GM19452 (cell line): ENCODE results near the gene CD164.

ENCODE experiments used
- ATAC-seq: cut with Tn5 transposase; IDR thresholded peaks from one replicate; pipeline ENCODE4 v1.9.1; 2021; ENCODE audit not compliant: unreplicated experiment

Gene CD164

DNA sequence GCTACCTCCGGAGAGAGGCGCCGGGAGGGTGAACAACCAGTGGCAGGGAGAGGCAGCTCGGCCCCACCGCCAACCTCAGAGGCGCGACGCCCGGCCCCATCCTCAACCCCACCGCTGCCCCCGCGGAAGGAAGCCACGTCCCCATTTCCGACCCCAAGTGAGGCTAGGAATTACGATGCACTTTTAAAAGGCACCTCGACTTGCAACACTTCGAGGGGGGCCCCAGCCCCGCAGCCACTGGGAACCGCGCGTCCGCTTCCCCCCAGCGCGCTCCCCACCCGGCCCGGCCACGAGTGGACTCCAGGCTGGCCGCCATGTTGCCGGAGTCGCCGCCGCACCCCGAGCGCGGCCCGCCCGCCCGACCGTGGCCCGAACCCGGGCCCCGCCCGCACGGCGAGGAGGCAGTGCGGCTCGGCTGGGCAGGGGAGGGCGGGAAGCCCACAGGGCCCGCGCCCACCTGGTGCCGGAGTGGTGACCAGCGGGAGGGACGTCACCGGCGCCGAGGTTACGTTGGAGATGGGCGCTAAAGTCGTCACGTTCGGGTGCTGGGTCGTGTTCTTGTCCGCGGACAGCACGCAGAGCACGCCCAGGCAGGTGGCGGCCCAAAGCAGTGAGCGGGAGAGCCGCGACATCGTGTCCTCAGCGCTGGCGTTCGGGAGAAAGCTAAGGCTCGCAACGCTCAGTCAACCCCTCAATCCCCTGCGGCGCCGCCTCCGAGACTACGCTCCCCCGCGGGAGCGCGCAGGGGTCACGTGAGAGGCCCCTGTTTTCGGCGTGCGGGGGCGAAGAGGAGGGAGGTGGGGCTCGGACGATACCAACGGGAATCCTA, at the start of gene CD164:
Gene CD164 (minus strand): TSS at position 721 of the 829 bp plus-strand sequence. CDS start 89 bp downstream, at position 632.
- ATAC-seq = peak; percentile 45

DNA sequence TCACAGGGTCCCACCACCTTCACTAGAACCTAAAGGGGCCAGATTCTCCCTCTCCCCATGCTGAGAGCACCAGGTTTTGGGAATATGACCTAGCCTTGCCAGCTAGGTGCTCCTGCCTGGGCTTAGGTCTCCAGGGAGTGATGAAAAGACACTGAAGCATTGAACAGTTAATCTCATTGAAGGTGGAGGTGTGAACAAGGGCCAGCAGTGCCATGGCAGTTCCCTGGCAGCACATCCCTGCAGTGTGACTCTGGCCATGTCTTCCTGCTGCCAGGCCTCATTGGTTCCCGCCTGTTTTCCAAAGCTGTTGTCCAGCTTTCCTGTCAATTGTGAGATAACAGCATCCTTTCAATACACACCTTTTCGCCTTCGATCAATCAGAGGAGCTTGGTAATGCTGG, 47.2 kb upstream of the CD164 start:
- no peak for ATAC-seq

DNA sequence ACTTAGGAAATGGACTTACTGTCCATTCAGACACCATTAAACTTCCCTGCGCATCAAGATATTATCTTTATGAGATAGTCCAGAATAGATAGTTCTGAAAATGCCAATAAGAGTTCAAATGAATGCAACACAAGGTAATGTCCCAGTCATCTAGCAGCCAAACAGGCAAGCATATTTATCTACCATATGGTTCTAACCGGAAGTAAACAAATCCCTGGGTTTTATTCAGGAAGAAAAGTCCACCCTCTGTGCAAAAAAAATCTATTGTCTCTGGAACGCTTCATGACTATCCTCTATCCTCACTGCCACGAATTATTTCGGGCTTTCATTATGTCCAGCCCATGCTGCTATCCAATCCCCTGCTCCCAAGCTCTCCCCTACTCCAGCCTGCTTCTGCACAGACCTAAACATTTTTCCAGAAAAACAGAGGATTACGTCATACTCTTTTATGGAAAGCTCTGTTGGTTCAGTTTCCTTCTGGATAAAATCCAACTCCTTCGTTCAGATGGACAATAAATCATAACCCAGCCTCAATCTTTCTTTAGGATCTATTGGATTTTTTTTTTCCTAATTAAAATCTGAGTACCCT, 46.7 kb upstream of the CD164 start:
- ATAC-seq = no peak

- no peak for ATAC-seq
Measured at GRCh38 chr6:109424946-109425345, 42.7 kb upstream of the CD164 start.

DNA sequence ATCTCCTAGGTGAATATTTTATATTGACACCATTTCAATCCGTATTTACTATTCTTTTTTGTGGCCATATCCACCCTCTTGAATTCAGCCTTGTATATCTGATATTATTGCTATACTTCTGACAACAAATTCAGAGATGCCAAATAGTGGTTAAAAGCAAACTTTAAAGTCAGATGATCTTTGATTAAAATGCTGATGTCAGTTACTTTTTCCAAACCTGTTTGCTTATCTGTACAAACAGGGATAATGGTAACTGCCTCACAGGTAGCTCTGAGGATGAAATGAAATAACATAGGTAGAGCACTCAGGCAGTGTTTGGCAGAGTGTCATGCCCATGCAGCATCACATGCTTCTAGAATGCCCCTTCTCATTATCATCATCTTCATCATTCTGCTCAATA, 38.9 kb upstream of the CD164 start:
- ATAC-seq = no peak

DNA sequence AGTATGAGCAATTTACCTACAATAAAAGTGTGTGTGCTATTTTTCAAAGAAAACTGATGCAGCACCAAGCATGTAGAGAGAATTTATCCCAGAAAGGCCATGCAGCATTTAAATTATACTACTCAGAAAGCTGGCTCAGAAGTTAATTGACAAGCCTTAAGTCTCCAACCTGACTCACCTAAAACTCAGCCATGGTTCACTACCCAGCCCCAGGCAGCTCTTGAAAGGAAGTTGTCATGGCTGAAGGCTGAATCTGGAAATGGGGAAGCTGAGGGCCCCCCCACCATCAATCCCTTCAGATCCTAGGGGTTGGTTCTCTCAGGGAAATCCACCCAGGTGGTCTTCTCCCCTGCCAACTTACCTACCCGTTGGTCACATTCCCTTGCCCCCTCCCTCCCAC, 38.5 kb upstream of the CD164 start:
- no peak for ATAC-seq

DNA sequence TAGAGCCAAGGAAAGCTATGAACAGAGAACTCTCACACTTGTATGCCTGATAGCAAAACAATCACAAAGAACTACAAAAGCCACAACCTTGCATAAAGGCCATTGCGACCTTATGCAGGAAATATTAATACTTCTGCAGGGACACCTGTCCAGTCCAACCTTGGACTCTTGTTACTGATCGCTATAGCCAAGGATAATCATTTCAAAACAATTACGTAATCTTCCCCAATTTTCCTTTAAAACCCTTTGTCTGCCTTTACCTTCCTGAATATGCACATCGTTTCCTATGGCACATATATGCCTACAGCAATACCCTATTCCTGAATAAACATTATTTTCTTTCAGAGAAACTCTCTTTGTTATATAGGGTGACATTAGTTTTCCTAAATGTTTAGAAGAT, 35.4 kb upstream of the CD164 start:
- ATAC-seq = no peak

- no peak for ATAC-seq
Measured at GRCh38 chr6:109411034-109411433, 28.8 kb upstream of the CD164 start.

GRCh38 chr6:109406196-109406595, 23.9 kb upstream of the CD164 start:
- ATAC-seq = no peak

DNA sequence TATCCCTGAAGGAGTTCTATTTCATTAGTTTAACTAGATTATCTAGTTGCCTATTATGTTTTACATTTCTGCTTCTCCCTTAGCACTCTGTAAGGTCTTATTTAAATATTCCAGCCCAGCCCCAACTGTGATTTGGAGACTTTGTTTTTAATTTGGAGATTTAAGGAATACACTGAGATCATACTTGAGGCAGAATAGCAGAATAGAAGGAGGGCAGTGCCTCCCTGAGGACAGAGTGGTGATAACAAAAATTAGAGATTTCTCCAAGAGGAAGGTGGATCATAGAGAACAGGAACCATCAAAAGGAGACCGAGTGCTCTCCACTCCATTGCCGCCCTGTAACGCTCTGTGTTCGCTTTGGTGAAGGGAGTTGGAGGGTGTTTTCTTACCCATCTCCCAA, 14.8 kb upstream of the CD164 start:
- ATAC-seq = no peak

GRCh38 chr6:109396046-109396718, 13.9 kb upstream of the CD164 start:
- no peak for ATAC-seq

DNA sequence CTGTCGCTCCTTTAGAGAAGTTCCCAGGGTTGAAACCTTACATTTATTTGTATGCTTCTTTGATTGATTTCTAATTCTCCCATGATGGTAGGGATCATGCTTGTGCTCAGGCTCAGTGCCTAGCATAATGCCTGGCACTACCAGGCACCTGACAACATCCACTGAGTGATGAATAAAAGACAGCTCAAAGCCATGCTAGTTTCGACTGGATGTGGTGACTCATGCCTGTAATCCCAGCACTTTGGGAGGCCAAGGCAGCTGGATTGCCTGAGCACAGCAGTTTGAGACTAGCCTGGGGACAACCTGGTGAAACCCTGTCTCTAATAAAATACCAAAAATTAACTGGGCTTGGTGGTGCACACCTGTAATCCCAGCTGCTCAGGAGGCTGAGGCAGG, 11.6 kb upstream of the CD164 start:
- no peak for ATAC-seq

GRCh38 chr6:109393157-109393885, 11.1 kb upstream of the CD164 start:
- ATAC-seq = no peak

DNA sequence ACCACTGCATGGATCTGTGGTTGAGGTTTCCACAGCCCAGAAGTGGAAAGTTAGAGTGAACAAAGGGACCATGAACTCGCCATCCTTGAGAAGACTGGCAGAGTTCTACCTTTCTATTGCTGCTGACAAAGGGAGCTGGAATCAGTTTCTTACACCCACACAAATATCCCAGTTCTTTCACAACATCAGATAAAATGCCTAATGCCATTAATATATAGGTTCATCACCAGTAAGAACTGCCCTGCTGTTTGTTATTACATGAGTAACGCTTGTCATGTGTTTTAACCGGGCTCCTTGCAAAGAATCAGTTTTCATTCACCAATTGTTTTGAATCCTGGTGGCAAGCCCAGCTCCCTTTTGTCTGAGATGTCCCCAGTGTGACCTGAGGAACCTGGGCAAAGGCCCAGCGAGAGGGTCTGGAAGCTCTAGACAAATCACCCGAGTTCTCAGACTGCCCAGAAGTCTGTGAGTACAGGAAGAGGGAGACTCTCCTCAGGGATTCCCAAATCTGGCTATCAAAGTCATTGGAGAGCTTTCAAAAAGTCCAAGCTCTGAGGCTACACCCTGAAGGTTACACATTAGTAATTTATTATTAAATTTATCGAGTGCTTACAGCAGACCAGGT, 7.5 kb upstream of the CD164 start:
- no peak for ATAC-seq

- no peak for ATAC-seq
Measured at GRCh38 chr6:109388265-109388664, 6.0 kb upstream of the CD164 start.

GRCh38 chr6:109383438-109383940, 1.2 kb upstream of the CD164 start:
- no peak for ATAC-seq

DNA sequence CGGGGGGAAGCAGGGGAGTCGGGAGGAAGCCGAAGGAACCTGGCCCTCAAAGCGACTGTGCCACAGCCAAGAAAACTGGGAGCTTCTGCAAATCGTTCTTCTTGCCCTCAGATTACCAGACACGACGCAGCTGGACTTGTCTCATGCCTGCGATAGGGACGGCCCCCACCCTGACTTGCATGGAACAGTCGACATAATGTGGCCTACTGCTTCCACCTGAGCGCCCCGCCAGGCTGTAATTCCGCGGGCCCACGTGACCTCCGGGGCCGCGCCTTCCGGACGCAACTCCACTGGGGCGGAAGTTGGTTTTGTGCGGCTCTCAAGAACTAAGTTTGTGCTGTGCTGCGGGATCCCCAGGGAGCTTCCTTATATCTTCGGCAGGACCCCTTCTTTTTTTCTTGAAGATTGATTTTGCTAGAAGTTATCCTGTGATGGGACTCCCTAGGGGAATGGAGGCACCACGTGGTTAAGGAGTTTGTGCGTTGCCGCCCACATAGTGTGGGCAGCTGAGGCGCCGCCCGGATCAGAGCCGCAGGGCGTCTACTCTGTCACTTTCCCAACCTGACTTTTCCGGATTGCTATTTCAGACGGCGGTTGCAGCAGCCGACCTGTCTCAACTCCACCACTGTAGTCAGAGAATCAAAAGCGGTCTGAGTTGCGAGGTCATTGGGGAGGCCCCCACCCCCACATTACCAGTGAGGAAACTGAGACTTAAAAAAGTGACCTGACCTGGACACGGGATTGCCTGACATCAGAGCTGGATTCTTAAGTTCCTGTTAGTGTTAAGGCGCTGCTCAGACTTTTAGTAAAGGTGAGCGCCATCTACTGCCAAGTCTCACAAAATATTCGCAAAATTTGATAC, 540 bp upstream of the CD164 start:
- peak; percentile 70 for ATAC-seq

GRCh38 chr6:109381061-109381746, 1.1 kb downstream of the CD164 start:
- no peak for ATAC-seq

DNA sequence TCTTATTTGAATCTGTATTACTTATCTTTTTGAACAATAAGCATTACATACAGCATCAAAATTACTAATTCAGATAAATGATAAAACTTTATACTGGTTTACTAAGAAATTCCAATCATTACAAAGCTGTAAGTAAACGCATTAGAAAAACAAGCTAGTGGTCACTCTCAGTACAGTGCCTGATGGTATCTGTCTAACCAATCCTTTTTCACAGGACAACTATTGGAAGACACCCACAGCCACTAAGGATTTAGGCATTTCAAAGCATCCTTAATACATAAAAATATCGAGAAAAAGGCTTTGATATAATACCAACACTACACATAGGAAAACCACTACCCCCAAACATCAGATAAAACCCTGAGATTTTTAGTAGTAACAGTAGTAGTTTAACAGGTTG, 2.6 kb downstream of the CD164 start:
- ATAC-seq = no peak
